GM19025 (cell line): Measurements from ENCODE around the gene ZNF484.
"Not testable (repeated sequence)": the region's sequence is repeated elsewhere in the genome, so short reads cannot be mapped to it uniquely, and the experiment has no call there.

Experiments
- ATAC-seq: cut with Tn5 transposase; IDR thresholded peaks from one replicate; pipeline ENCODE4 v1.9.1; 2021; ENCODE audit warnings: mild to moderate bottlenecking, low read depth, moderate library complexity; ENCODE audit not compliant: unreplicated experiment

The ZNF484 gene

DNA sequence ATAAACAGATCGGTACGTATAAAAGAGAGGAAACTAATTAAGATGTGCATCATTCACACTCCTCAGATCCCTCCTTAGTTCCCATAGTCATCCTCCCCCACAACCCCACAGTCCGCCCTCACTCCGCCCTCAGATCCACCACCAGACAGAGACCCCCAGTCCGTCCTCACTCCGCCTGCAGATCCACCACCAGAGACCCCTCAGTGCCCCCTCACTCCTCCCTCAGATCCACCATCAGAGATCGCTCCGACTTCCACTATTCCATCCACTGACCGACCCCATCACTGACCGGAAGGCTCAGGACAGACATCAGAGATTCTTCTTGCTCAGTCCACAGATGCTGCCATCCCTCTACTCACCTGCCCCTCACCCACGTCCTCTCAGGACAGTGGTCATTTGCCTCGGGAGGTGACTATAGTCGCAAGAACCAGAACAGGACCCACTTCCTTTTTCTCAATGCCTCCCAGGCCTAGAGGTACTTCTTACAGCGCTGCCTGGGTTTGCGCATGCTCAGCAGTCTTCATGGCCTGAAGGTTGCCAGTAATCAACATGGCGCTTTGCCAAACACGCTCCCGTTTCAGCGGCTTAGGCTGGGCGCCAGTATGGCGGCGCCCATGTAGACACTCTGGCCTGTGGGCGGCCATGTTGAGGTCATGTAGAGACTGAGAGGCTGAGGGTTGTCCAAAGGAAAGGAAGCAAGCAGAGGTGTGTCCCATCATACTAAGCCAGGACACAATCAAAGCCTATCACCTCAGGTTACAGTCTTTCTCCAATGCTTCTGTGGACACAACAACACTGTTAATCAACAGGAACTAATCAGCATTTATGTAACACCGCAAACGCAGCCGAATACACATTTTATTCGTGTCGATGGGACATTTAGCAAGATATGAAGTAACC lies at the start of gene ZNF484:
Gene ZNF484, minus strand, starts transcription at position 508 of the 900 bp plus-strand sequence. CDS start 3,009 bp downstream, outside the sequence.
- ATAC-seq = peak; percentile 95

DNA sequence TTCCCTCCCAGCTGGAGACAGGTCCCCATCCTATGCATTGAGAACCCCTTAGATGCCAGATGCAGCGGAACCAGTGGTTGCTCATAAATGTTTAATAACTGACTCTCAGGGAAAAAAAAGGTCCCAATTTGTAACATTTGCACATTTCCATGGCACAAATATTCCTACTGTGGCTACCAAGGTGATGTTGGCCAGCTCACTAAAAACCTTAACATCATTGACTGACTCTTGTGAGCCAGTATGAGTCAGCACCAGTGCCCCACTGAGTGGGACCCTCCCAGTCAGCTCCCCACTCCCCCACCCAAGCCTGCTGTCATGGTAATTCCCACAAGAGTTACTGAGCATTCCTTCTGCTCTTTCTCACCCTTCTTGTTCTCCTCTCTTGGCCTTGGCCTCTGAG lies 42.6 kb upstream of the ZNF484 start:
- ATAC-seq = no peak

DNA sequence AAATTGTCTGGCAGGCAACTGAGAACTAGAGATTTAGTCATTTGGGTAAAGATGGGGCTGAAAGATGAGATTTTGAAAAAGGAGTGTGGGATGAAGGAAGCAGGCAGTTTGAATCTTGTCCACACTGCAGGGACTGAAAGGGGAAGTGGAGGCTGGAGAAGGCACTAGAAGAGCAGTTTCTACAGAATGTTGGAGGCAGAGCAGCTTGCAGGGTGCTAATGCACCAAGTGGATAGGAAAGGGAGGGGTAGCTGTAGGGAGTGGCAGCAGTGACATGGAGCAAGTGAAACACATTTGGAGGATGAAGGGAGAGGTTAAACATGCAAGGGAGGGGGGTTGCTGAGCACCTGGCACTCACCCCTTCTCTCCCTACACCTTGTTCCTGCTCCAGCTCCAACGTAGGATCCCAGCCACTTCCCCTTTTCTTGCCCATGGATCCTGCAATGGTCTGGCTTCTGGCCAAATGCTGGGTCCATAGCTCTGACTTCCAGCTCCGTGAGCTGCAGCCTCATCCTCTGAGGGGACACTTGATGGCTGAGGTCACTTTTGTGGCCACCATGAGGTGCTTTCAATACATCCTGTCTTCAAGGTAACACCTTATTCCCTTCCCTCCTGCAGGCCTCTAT lies 39.5 kb upstream of the ZNF484 start:
- no peak for ATAC-seq

DNA sequence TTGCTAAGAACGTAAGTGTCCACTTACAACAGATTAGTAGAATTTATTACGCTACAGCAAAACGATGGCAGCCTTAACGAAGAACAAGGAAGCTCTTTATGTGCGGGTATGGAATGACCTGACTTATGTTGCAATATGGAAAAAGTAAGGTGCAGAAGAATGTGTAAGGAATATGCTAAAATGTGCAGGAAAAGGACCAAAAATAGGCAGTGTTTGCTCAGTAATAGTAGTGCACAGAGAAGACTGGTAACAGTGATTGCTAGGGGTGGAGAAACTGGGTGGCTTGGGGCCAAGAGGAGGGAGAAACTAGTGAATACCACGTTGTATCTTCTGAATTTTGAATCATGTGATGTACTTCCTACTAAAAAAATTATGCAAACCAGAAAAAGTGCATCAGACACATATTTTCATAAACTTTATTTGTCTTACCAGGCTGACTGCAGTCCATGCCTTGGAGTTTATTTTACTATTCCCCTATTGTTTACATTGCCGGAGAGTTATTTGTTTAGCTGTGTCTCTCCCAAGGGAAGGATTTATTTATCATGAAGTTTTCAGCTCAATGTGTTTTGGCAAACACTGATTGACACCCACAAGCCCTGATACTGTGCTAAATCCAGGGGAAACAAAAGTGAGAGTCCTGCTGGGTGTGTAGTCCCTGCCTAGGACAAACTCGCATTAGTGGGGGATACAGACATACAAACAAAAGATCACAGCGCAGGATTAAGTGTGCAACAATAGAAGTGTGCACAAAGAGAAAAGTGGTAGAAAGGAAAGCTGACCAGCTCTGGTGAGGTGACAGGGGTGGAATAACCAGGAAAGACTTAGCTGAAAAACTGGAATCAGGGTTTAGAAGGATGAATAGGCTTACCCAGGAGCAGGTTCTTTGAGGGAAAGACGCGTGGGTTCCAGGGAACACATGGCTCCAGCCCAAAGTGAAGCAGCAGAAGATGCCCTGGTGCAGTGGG lies 34.0 kb upstream of the ZNF484 start:
- ATAC-seq = no peak

DNA sequence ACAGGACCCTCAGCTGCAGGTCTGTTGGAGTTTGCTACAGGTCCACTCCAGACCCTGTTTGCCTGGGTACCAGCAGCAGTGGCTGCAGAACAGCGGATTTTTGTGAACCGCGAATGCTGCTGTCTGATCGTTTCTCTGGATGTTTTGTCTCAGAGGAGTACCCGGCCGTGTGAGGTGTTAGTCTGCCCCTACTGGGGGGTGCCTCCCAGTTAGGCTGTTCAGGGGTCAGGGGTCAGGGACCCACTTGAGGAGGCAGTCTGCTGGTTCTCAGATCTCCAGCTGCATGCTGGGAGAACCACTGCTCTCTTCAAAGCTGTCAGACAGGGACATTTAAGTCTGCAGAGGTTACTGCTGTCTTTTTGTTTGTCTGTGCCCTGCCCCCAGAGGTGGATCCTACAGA lies 27.3 kb upstream of the ZNF484 start:
- not testable (repeated sequence) for ATAC-seq

DNA sequence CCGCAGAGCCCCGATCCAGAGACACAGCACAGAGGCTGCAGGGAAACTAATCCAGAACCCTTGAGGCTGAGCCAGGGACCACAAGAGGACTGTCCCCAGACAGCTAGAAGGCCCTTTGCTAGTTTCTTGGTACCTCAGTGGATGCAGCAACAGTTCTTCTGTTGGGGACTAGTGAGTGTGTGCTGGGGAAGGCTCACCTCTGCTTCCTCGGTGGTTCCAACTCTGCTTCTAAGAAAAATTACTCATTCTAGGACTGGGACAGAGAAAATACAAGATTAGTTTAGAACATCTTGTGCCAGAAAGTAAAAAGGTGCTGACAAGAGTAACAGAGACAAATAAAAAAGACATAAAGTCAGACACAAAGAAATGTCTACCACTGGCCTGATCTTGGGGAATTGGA lies 19.5 kb upstream of the ZNF484 start:
- ATAC-seq = no peak

DNA sequence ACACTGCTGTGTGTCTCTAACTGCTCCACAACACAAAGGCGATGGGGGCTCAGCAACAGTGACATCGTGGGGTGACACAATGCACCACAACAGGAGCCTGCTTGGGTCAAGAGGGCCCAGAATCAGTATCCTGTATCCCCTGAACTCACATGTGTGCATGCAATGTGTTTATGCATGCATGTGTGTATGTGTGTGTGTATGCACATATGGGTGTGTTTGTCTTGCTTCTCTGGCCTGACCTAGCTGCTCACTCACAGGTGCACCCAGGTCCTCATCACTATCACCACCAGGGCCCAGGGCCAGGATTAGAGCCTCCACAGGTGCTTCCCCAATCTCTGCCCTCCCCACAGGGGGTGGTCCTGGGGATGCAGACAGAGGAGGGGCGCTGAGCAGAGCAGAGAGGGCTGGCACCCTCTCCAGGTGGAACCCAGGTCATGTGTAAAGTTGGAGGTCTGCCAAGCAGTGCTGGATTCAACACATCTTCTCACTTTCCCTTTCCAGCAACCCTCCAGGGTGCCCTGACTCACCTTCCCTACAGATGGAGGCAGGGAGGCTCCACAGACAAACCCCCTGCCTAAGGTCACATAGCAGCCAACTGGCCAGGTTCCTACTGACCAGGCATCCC lies 18.1 kb upstream of the ZNF484 start:
- ATAC-seq = no peak

DNA sequence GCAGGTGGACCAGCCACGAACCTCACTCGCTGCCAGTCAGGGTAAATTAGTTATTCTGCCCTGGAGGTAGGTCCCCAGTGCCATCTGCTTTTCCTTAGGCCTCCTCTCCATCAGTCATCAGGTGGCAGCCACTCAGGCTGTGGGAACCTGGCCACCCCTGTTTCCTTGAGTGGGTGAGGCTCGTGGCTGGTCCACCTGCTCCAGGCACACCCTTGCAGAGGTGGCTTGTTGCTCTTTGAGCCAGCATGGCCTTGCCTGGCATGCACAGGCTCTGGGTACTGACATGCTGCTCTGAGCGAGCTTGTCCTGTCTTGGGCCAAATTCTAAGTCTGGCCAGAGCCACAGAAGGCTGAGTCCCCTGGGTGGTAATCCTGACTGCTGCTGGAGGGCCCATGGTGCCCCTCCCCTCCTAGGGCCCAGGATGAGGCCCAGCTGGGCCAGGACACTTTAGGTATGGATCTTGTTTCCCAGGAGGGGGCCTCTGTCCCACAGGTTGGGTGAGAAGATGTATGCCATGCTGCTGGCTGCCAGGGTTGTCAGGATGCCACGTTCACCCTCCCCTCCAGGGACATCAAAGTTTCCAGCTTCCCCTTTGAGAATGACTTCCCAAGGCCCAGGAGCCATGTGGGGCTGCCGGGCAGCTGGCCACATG lies 17.0 kb upstream of the ZNF484 start:
- ATAC-seq = no peak

DNA sequence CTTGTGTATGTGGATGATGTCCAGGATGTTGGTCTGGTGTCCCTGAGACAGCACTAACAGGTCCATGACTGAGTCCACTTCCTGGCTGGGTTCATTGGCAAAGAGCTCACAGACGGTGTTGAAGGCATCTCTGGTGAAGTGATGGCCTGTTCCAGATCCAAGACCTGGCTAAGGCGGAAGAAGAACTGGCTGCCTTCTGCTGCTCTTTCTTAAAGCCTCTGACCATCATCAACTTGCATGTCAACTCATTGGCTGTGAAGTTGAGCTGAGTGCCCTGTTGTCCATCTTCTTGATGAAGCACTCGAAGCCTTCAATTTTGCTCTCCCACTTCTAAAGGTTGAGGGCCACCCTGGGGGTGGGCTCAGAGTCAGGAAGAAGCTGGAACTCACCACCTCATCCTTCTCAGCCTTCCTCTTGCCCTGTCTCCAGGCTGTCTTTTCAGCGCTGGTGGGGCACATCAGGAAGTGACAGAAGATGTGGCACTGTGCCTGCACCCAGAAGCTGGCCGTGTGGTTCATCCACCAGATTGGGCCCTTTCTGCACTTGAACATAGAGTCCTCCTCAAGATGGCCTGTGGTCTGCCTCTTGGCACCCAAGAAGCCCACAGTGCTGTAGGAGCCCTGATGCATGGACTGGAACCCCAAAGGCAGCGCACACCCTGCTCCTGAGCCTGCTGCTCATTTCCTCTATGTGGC lies 16.2 kb upstream of the ZNF484 start:
- not testable (repeated sequence) for ATAC-seq

DNA sequence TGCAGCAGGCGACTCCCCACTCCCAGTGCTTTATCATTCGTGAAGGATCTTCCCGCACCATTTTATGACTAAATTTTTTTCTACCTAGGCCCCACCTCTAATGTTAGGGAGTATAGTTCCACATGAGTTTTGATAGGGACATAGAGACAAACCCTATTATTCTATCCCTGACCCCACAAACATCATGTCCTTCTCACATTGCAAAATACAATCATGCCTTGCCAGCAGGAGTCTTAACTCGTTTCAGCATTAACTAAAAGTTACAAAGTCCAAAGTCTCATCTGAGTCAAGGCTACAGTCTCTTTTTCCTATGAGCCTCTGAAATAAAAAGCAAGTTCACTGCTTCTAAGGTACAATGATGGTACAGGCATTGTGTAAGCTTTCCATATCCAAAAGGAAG lies 14.4 kb upstream of the ZNF484 start:
- ATAC-seq = not testable (repeated sequence)

DNA sequence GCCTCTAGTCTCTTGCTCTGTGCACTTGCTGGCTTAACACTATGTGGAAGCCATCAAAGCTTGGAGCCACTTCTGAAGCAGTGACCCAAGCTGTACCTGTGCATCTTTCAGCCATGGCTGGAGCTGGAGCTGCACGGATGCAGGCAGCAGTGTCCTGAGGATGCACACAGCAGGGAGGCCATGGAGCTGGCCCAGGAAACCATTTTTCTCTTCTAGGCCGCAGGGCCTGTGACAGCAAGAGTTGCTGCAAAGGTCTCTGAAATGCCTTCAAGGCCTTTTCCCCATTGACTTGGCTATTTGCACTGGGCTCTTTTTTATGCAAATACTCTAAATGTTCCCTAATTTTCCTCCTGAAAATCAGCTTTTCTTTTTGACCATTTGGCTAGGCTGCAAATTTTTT lies 12.9 kb upstream of the ZNF484 start:
- ATAC-seq = no peak

DNA sequence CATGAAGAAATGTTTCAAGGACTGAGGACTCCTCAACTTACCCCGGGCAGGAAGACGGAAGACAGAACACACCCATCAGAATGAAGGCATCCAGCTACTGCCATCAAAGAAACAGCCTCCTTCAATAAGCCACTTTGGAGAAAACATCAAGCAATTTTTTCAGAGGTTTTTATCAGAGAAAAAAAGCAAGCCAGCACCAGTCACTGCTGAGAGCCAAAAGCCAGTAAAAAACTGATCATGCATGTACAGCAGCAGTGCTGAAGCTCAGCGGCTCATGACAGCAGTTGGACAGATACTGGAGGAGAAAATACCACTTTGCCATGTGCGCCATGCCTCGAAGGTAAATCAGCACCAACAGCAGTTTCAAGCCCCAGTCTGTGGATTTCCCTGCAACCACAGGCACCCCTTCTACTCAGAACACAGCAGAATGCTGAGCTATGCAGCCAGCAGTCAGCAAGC lies 10.1 kb upstream of the ZNF484 start:
- no peak for ATAC-seq

DNA sequence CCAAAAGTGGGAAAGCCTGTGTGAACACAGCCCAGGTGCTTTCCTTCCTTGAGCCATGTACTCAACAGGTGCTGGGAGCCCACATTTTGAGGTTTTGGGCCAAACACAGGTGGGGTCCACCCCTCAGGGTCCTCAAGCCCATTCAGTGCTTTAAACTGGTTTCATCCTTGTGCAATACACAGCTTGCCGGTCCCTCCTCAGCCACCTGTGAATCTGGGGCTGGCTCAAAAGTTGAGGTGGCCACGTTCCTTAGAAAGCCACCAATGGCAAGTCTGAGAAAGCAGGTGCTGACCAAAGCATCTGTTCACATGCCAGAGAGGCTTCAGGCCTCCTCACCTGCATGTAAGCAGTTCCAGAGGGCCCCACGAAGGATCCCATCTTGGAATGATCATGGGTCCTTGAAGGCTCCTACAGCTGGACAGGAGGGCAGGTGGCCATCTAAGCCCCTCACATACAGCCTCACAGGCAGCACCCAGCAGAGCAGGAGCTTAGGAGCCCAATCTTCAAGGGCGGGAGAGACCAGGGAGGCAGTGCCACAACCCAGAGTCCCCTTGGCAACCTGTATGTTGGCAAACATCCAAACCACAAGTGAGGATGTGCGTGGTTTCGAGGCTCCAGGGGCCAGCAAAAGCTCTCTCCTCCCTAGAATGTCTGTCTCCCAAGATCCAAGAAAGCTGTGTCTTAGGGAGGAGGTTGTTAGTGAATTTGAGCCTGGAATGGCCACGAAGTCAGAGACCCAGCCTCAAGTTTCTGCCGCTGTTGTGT lies 9.2 kb upstream of the ZNF484 start:
- ATAC-seq = not testable (repeated sequence)

DNA sequence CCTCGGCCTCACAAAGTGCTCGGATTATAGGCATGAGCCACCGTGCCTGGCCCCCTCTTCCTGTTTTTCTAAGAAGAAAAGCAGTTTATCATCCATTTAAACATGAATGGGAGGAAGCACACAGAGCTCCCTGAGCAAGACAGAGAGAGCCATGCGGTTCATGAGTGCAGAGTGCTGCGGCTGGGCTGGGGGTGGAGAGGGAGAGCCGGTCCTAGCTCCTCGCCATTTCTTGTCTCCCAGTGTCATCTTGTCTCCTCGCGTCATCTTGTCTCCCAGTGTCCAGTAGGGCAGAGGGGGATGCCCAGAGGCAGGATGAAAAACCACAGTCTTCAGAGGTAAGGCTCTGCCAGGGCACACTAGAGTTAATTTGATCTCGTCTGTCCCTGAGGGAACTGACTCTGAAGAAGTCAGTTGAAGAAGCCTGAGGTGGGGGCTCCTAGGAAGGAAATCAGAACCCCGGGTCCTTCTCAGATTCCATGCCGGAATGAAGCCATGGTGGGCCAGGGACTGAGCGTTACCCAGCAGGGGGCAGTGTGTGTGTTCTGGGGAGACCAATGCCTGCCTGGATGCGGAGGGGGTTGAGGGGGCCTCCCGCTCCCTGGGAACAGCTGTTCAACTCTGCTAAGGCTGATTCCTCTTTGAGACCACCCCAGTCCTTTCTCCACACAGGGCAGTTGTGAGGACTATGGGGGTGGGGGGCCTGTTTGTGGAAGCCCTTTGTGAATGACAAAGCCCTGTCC lies 6.0 kb upstream of the ZNF484 start:
- ATAC-seq = not testable (repeated sequence)

DNA sequence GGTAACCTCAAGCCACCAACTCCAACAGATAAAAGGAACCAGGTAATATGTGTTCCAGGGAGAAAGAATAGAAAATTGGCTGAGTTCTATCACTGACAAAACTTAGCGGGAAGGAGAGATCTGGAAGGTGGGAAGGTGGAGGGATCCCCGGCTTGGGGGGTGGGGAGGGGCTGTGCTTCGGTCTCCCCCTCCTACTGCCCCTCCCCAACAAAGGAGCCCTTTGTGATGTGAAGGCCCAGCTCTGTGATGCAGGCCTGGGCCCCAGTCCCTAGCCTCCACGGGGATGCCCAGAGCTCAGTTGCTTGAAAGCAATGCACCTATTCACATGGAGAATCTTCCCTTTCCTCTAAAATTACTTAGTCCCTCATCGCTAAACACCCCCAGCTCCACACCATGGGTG lies 4.4 kb upstream of the ZNF484 start:
- ATAC-seq = no peak

DNA sequence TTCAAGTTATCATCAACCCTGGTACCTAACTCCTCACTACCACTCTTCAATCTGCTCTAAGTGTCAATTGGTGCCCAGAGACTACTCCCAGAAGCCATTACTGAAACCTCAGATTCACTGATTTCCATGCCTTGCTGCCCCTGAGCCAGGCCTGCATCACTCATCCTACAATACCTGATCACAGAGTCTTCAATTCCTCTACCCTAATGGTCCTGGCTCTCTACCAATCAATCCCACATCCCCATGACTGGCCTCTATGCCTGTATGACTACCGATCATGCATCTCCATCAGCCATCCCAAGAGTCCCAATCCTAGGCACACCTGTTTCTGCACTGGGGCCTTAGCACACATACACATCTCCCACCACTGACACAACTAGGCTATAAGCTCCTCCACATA lies 2.5 kb downstream of the ZNF484 start:
- no peak for ATAC-seq

DNA sequence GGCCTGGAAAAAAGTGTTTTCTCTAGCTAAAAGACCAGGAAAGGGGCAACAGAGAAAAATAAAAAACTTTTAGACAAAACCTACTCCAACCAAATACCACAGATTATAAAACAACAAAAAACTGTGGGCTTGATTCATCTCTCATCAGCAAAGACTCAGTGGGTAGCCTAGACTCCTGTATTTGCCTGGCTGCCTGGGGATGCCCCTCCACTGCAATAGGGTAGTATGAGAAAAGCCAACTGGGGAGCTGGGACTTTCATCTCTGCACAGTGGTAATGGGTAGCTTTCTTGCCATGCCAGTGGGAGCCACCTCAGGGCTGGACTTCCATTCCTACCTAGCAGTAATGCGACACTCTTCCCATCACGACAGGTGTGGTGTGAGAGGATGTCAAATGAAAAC lies 7.5 kb downstream of the ZNF484 start:
- ATAC-seq = no peak

DNA sequence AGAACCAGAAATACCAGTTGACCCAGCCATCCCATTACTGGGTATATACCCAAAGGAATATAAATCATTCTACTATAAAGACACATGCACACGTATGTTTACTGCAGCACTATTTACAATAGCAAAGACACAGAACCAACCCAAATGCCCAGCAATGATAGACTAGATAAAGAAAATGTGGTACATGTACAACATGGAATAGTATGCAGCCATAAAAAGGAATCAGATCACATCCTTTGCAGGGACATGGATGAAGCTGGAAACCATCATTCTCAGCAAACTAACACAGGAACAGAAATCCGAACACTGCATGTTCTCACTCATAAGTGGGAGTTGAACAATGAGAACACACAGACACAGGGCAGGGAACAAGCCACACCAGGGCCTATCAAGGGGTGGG lies 11.2 kb downstream of the ZNF484 start:
- not testable (repeated sequence) for ATAC-seq
